IMR-90 (cell line): Measurements from ENCODE around the gene CXorf65. TPM values are rescaled to one million over a fixed set of nuclear protein-coding genes. Genes with fewer than 3 reads are reported as not detected.

Experiments
- ATAC-seq: fragments of 200-7000 bp; cut with Tn5 transposase; 2 replicates; pipeline ENCODE4 v1.9.1; 2020; ENCODE audit warnings: low read depth, mild to moderate bottlenecking, moderate library complexity
- BruUV-seq: library from RNA; stranded (reverse); fragments of 400-500 nt; replicated peaks from 2 replicates; lab custom pipeline; 2021; lab: Mats Ljungman, UMichigan
- CTCF ChIA-PET: fragments of 300-600 bp; formaldehyde crosslinking; extraction: SDS; loops from one replicate; lab custom pipeline; 2021; ENCODE audit warnings: antibody characterized with exemption; lab: Yijun Ruan, JAX
- POLR2A ChIA-PET: fragments of 300-600 bp; sonication (Branson Sonifier 250); formaldehyde crosslinking; loops from one replicate; lab custom pipeline; 2022; ENCODE audit warnings: antibody characterized with exemption; ENCODE audit not compliant: unreplicated experiment; lab: Charles Lee
- DNase-seq: peaks from one replicate; pipeline ENCODE4 v3.0.0; 2013
- H2AFZ ChIP-seq: replicated peaks from 2 replicates; pipeline ENCODE3; 2013; ENCODE audit warnings: low read length, mild to moderate bottlenecking; ENCODE audit not compliant: poor library complexity
- H2AK5ac ChIP-seq: 2 replicates; pipeline ENCODE4 v1.6.1; 2013; ENCODE audit warnings: low read depth, low read length, inconsistent platforms
- H2AK9ac ChIP-seq: replicated peaks from 2 replicates; pipeline ENCODE3; 2013; ENCODE audit warnings: mild to moderate bottlenecking, low read depth, low read length, moderate library complexity; ENCODE audit not compliant: poor library complexity
- H2BK120ac ChIP-seq: 2 replicates; pipeline ENCODE4 v1.6.1; 2013; ENCODE audit warnings: low read depth, low read length, inconsistent platforms
- H2BK15ac ChIP-seq: 3 replicates; pipeline ENCODE4 v1.6.1; 2013; ENCODE audit warnings: low read depth, low read length, inconsistent platforms
- H2BK20ac ChIP-seq: 2 replicates; pipeline ENCODE4 v1.6.1; 2013; ENCODE audit warnings: low read depth, mild to moderate bottlenecking, inconsistent platforms, low read length, moderate library complexity
- H2BK5ac ChIP-seq: 2 replicates; pipeline ENCODE4 v1.6.1; 2013; ENCODE audit warnings: mild to moderate bottlenecking, low read depth, low read length, inconsistent platforms; ENCODE audit not compliant: poor library complexity, severe bottlenecking
- H3K14ac ChIP-seq: replicated peaks from 2 replicates; pipeline ENCODE4 v1.6.1; 2013; ENCODE audit warnings: low read depth, low read length, inconsistent platforms
- H3K18ac ChIP-seq: 2 replicates; pipeline ENCODE4 v1.6.1; 2013; ENCODE audit warnings: low read depth, low read length, control low read depth
- H3K23ac ChIP-seq: 2 replicates; pipeline ENCODE4 v1.6.1; 2013; ENCODE audit warnings: low read depth, low read length, inconsistent platforms
- H3K27ac ChIP-seq: 2 replicates; pipeline ENCODE4 v1.5.1; 2013; ENCODE audit warnings: mild to moderate bottlenecking, control low read depth, low read length; ENCODE audit not compliant: insufficient read depth
- H3K27me3 ChIP-seq: 2 replicates; pipeline ENCODE4 v1.6.1; 2013; ENCODE audit warnings: low read length; ENCODE audit not compliant: control insufficient read depth, insufficient read depth
- H3K36me3 ChIP-seq: 2 replicates; pipeline ENCODE4 v1.6.1; 2013; ENCODE audit warnings: low read length, mixed read lengths; ENCODE audit not compliant: control insufficient read depth, insufficient read depth
- H3K4ac ChIP-seq: 2 replicates; pipeline ENCODE4 v1.6.1; 2013; ENCODE audit warnings: low read depth, low read length, inconsistent platforms
- H3K4me1 ChIP-seq: 2 replicates; pipeline ENCODE4 v1.6.1; 2013; ENCODE audit warnings: low read length, mixed read lengths; ENCODE audit not compliant: control insufficient read depth, insufficient read depth
- H3K4me2 ChIP-seq: 2 replicates; pipeline ENCODE4 v1.6.1; 2013; ENCODE audit warnings: low read depth, mild to moderate bottlenecking, control low read depth, low read length, moderate library complexity
- H3K4me3 ChIP-seq: 2 replicates; pipeline ENCODE4 v1.5.1; 2013; ENCODE audit warnings: low read depth, mild to moderate bottlenecking, control low read depth, low read length, moderate library complexity; ENCODE audit not compliant: insufficient read depth
- H3K56ac ChIP-seq: 2 replicates; pipeline ENCODE4 v1.6.1; 2013; ENCODE audit warnings: low read length, inconsistent platforms; ENCODE audit not compliant: insufficient read depth; ENCODE audit errors: extremely low read depth
- H3K79me1 ChIP-seq, 2 experiments: 2 replicates each; pipeline ENCODE4 v1.6.1; 2013; ENCODE audit warnings: low read length in 2 of 2, inconsistent platforms in 1 of 2, low read depth in 1 of 2
- H3K9ac ChIP-seq: 2 replicates; pipeline ENCODE4 v1.6.1; 2013; ENCODE audit warnings: low read depth, low read length, control low read depth
- H3K9me1 ChIP-seq: 2 replicates; pipeline ENCODE4 v1.6.1; 2013; ENCODE audit warnings: low read length, inconsistent platforms; ENCODE audit not compliant: insufficient read depth
- H3K9me3 ChIP-seq: 2 replicates; pipeline ENCODE4 v1.6.1; 2013; ENCODE audit warnings: low read length; ENCODE audit not compliant: control insufficient read depth, insufficient read depth
- H4K20me1 ChIP-seq: 2 replicates; pipeline ENCODE4 v1.6.1; 2013; ENCODE audit warnings: low read length, inconsistent platforms; ENCODE audit not compliant: insufficient read depth
- H4K5ac ChIP-seq: 2 replicates; pipeline ENCODE4 v1.6.1; 2013; ENCODE audit warnings: mild to moderate bottlenecking, low read depth, low read length, control low read depth
- H4K8ac ChIP-seq, 2 experiments: 2 replicates each; pipeline ENCODE4 v1.6.1; 2013; ENCODE audit warnings: low read depth in 2 of 2, low read length in 2 of 2, control low read depth in 1 of 2, inconsistent platforms in 1 of 2
- H4K91ac ChIP-seq: 2 replicates; pipeline ENCODE4 v1.6.1; 2013; ENCODE audit warnings: low read depth, low read length, inconsistent platforms; ENCODE audit not compliant: insufficient read depth
- BHLHE40 ChIP-seq: fragments of 150-350 bp; IDR thresholded peaks from 2 replicates; pipeline ENCODE4 v1.6.1; 2016; ENCODE audit warnings: mild to moderate bottlenecking, low read depth, low read length
- CEBPB ChIP-seq: IDR thresholded peaks from 2 replicates; pipeline ENCODE4 v1.6.1; 2012; ENCODE audit warnings: low read depth, low read length, improper control_type of control experiment
- CHD1 ChIP-seq: IDR thresholded peaks from 2 replicates; pipeline ENCODE4 v1.6.1; 2012; ENCODE audit warnings: low read depth, low read length, improper control_type of control experiment
- CTCF ChIP-seq: conservative IDR thresholded peaks from 2 replicates; pipeline ENCODE4 v1.5.1; 2012; ENCODE audit warnings: mild to moderate bottlenecking, low read depth, low read length, improper control_type of control experiment
- ELK1 ChIP-seq: fragments of 150-350 bp; IDR thresholded peaks from 2 replicates; pipeline ENCODE4 v1.6.1; 2016; ENCODE audit warnings: low read depth, mild to moderate bottlenecking, low read length, moderate library complexity, borderline replicate concordance
- FOS ChIP-seq: fragments of 150-350 bp; IDR thresholded peaks from 2 replicates; pipeline ENCODE4 v1.6.1; 2016; ENCODE audit warnings: low read depth, low read length
- MAFK ChIP-seq: IDR thresholded peaks from 2 replicates; pipeline ENCODE4 v1.6.1; 2012; ENCODE audit warnings: low read depth, low read length, improper control_type of control experiment
- MAZ ChIP-seq: IDR thresholded peaks from 2 replicates; pipeline ENCODE4 v1.6.1; 2012; ENCODE audit warnings: low read depth, mild to moderate bottlenecking, low read length, improper control_type of control experiment, moderate library complexity, borderline replicate concordance
- MXI1 ChIP-seq: IDR thresholded peaks from 2 replicates; pipeline ENCODE4 v1.6.1; 2012; ENCODE audit warnings: low read depth, mild to moderate bottlenecking, low read length, moderate library complexity, borderline replicate concordance
- NFE2L2 ChIP-seq: fragments of 150-350 bp; IDR thresholded peaks from 2 replicates; pipeline ENCODE4 v1.6.1; 2016; ENCODE audit warnings: low read depth, mild to moderate bottlenecking, low read length
- POLR2A ChIP-seq: IDR thresholded peaks from 2 replicates; pipeline ENCODE4 v1.6.1; 2012; ENCODE audit warnings: mild to moderate bottlenecking, low read depth, low read length
- RAD21 ChIP-seq: IDR thresholded peaks from 2 replicates; pipeline ENCODE4 v1.6.1; 2012; ENCODE audit warnings: low read length, improper control_type of control experiment
- RCOR1 ChIP-seq: IDR thresholded peaks from 2 replicates; pipeline ENCODE4 v1.6.1; 2012; ENCODE audit warnings: mild to moderate bottlenecking, low read length, improper control_type of control experiment; ENCODE audit not compliant: insufficient replicate concordance
- RFX5 ChIP-seq: IDR thresholded peaks from 2 replicates; pipeline ENCODE4 v1.8.0; 2012; ENCODE audit warnings: low read depth, mild to moderate bottlenecking, low read length, moderate library complexity
- SMC3 ChIP-seq: fragments of 150-350 bp; IDR thresholded peaks from 2 replicates; pipeline ENCODE4 v1.6.1; 2016; ENCODE audit warnings: low read depth, mild to moderate bottlenecking, antibody characterized with exemption, low read length, moderate library complexity
- USF2 ChIP-seq: fragments of 150-350 bp; IDR thresholded peaks from 2 replicates; pipeline ENCODE4 v1.6.1; 2017; ENCODE audit warnings: mild to moderate bottlenecking, antibody characterized with exemption, low read length, low read depth
- WGBS, 2 experiments: methylation state at CpG; one replicate each; pipeline versions ENCODE4 v1.1.5 to v1.1.7; 2013; ENCODE audit warnings: missing lambda C conversion rate in 2 of 2; ENCODE audit not compliant: insufficient read length in 1 of 2; ENCODE audit errors: extremely low coverage in 2 of 2; 5-methylcytosine and 5-hydroxymethylcytosine counted together
- dilution Hi-C: fragments of 300-500 bp; cut with HindIII; formaldehyde crosslinking; loops from one replicate; pipeline ENCODE4 v1.14.3; 2018; ENCODE audit warnings: low sequenced_read_pairs; ENCODE audit not compliant: unreplicated experiment
- in situ Hi-C: fragments of 300-500 bp; cut with MboI; formaldehyde crosslinking; loops from 3 replicates; pipeline ENCODE4 v1.14.3; 2019; ENCODE audit warnings: low sequenced_read_pairs, inconsistent platforms, mixed read lengths
- intact Hi-C: fragments of 100-400 bp; cut with micrococcal nuclease; formaldehyde crosslinking; loops from 2 replicates; pipeline ENCODE4 v1.10.0; 2022
- polyA plus RNA-seq, 3 experiments: library from polyadenylated mRNA; depleted of rRNA; stranded (reverse); fragments of >200 nt; gene quantifications; 2 replicates each; pipeline ENCODE4 v1.2.3, GENCODE V29; 2012; ENCODE audit warnings: low replicate concordance in 1 of 3
- total RNA-seq: library from RNA; depleted of rRNA; stranded (reverse); fragments of >200 nt; gene quantifications from 2 replicates; pipeline ENCODE4 v1.2.3, GENCODE V29; 2012

Gene CXorf65
- total and polyA plus RNA-seq, 2 of the 4 experiments (the other 2 are of a cell fraction) = not detected

GRCh38 chrX:71151366-71151765 is 44.8 kb upstream of the CXorf65 start:
- dilution Hi-C loops (no loop called here), intact Hi-C loops (no loop called here), in situ Hi-C loops (no loop called here)
- DNase-seq = no peak
- Histone ChIP-seq H4K91ac (no peak overlapping the region), H2BK15ac (no peak overlapping the region), H3K36me3 (no peaks in the 10 kb centered on the region), H2AK5ac (no peak overlapping the region), H4K8ac (no peak overlapping the region), H3K9me1 (no peaks in the 10 kb centered on the region), H4K5ac (no peak overlapping the region), H3K4ac (no peak overlapping the region), H3K23ac (no peak overlapping the region), H3K9ac (no peak overlapping the region), H3K56ac (no peak overlapping the region), H3K4me1 (no peaks in the 10 kb centered on the region; the same call in 1 of the 2 replicates), H3K4me2 (no peak overlapping the region), H3K4me3 (no peak overlapping the region), H2BK120ac (no peak overlapping the region), H3K27me3 (peaks cover 12% of the 10 kb centered on the region; the same call in 1 of the 2 replicates), H3K14ac (no peak overlapping the region), H3K9me3 (no peaks in the 10 kb centered on the region), H3K27ac (no peak overlapping the region), H2AK9ac (no peak overlapping the region), H4K20me1 (no peaks in the 10 kb centered on the region), H3K18ac (no peak overlapping the region), H2BK20ac (no peak overlapping the region), H2AFZ (peak overlapping the region; percentile 56), H2BK5ac (no peak overlapping the region), H3K79me1 (no peaks in the 10 kb centered on the region)
- BruUV-seq = no TSS peak
- ChIA-PET CTCF (no interaction called here), POLR2A (no interaction called here)
- TF ChIP-seq NFE2L2 = no peak
- no peak for TF ChIP-seq BHLHE40
- TF ChIP-seq RFX5 = no peak
- no peak for TF ChIP-seq SMC3
- TF ChIP-seq FOS = no peak
- no peak for TF ChIP-seq ELK1
- TF ChIP-seq MAFK = no peak
- no peak for TF ChIP-seq MXI1
- TF ChIP-seq MAZ = no peak
- no peak for TF ChIP-seq USF2
- no peak for TF ChIP-seq CTCF
- TF ChIP-seq POLR2A = no peak
- TF ChIP-seq RAD21 = no peak
- no peak for TF ChIP-seq CEBPB
- TF ChIP-seq CHD1 = no peak
- no peak for TF ChIP-seq RCOR1
- ATAC-seq = no peak
- 20% methylated on average over 1 of the region's 7 CpGs; no CpG with 5 or more reads in 1 of the 2 experiments for WGBS, 2 experiments
